DOHH2 (cell line): ENCODE results near the gene GPR26.

Experiments
- EZH2phosphoT487 ChIP-seq: fragments of 200-600 bp; sonication (generic); IDR thresholded peaks from 2 replicates; pipeline ENCODE4 v1.6.1; 2017; ENCODE audit warnings: borderline replicate concordance, mild to moderate bottlenecking, antibody characterized with exemption, low read length, moderate library complexity, mixed read lengths
- TF ChIP-seq, protein P1 (sequence below): fragments of 200-600 bp; sonication (generic); IDR thresholded peaks from one replicate; pipeline ENCODE4 v1.5.1; 2014; ENCODE audit warnings: antibody characterized with exemption, mild to moderate bottlenecking, low read depth, low read length; ENCODE audit not compliant: poor library complexity, severe bottlenecking

DNA sequence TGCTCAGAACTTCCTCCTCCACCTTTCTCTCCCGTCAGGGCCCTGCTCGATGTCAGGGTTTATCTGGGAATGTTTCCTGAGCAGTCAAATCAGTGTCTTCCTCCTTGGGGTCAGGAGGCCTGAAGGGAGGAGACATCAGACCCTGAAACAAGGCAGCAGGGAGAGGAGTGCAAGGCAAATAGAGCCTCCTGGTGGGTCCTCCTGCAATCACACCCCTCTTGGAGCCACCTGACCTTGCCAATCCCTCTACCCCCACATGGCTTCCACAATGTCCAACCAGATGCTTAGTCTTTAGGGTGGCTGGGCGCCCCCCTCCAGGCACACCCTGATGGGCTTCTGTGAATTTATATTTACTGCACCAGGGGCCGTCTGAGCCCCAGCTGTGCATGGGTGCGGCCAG lies 12.2 kb downstream of the GPR26 start:
- TF ChIP-seq, protein P1, sequence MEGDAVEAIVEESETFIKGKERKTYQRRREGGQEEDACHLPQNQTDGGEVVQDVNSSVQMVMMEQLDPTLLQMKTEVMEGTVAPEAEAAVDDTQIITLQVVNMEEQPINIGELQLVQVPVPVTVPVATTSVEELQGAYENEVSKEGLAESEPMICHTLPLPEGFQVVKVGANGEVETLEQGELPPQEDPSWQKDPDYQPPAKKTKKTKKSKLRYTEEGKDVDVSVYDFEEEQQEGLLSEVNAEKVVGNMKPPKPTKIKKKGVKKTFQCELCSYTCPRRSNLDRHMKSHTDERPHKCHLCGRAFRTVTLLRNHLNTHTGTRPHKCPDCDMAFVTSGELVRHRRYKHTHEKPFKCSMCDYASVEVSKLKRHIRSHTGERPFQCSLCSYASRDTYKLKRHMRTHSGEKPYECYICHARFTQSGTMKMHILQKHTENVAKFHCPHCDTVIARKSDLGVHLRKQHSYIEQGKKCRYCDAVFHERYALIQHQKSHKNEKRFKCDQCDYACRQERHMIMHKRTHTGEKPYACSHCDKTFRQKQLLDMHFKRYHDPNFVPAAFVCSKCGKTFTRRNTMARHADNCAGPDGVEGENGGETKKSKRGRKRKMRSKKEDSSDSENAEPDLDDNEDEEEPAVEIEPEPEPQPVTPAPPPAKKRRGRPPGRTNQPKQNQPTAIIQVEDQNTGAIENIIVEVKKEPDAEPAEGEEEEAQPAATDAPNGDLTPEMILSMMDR = no peak
- TF ChIP-seq EZH2phosphoT487 = no peak
